ENCODE data around the gene NOXO1. TPM values are rescaled to one million over a fixed set of nuclear protein-coding genes. Genes with fewer than 3 reads are reported as not detected.

NOXO1 gene
- polyA plus RNA-seq, 1 donor from 2014 or later, result 8.5 TPM

- H3K27ac ChIP-seq (ENCODE audit: low read length), result peak overlapping the region; percentile 86
- H3K36me3 ChIP-seq (ENCODE audit: insufficient read depth, low read length), result no peaks in the 10 kb centered on the region
- no peaks in the 10 kb centered on the region for H3K79me2 ChIP-seq (replicated peaks; ENCODE audit: insufficient read depth, low read length)
- no peaks in the 10 kb centered on the region for H3K9me3 ChIP-seq (ENCODE audit: low read length)
- peak overlapping the region; percentile 99 for H3K4me3 ChIP-seq (ENCODE audit: low read length)
- peak; percentile 4 for TF ChIP-seq MXI1 (conservative IDR thresholded peaks at IDR 0.05; ENCODE audit: poor library complexity, severe bottlenecking)
- no peak for TF ChIP-seq EZH2 (IDR thresholded peaks at IDR 0.05; ENCODE audit: borderline replicate concordance, insufficient read depth, low read length, poor library complexity, severe bottlenecking)
- peak overlapping the region; percentile 97 for H3K4me2 ChIP-seq (ENCODE audit: low read length)
- H3K27me3 ChIP-seq (ENCODE audit: insufficient read depth, low read depth, low read length), result peaks cover 21% of the 10 kb centered on the region
- H3F3A ChIP-seq (ENCODE audit: insufficient read depth, low read length, poor library complexity, severe bottlenecking), result no peaks in the 10 kb centered on the region
- H4K20me1 ChIP-seq (ENCODE audit: insufficient read depth), result no peaks in the 10 kb centered on the region
- no peak overlapping the region for H2AFZ ChIP-seq (ENCODE audit: low read depth, low read length)
- no peaks in the 10 kb centered on the region for H3K9me2 ChIP-seq (ENCODE audit: insufficient read depth, low read length)
- H3K9ac ChIP-seq (ENCODE audit: low read length), result peak overlapping the region; percentile 94
Measured at GRCh38 chr16:1984347-1985225, 3.3 kb upstream of the NOXO1 start.

GRCh38 chr16:1983544-1984346, 2.5 kb upstream of the NOXO1 start, which contains the start of gene GFER:
GFER (plus strand) TSS chr16:1984193; CDS start chr16:1984219, 26 bp downstream.
- Histone ChIP-seq H3K9ac (ENCODE audit: low read length) (peak within 1 kb of the TSS; percentile 94), H3K27ac (ENCODE audit: low read length) (peak within 1 kb of the TSS; percentile 86), H3K79me2 (replicated peaks; ENCODE audit: insufficient read depth, low read length) (no peaks in the 10 kb centered on the region), H3K4me2 (ENCODE audit: low read length) (peak within 1 kb of the TSS; percentile 97), H2AFZ (ENCODE audit: low read depth, low read length) (peak within 1 kb of the TSS; percentile 76), H3K9me2 (ENCODE audit: insufficient read depth, low read length) (no peaks in the 10 kb centered on the region), H3K36me3 (ENCODE audit: insufficient read depth, low read length) (no peaks in the 10 kb centered on the region), H3F3A (ENCODE audit: insufficient read depth, low read length, poor library complexity, severe bottlenecking) (no peaks in the 10 kb centered on the region), H3K4me3 (ENCODE audit: low read length) (peak within 1 kb of the TSS; percentile 99), H3K27me3 (ENCODE audit: insufficient read depth, low read depth, low read length) (peaks cover 23% of the 10 kb centered on the region), H4K20me1 (ENCODE audit: insufficient read depth) (no peaks in the 10 kb centered on the region), H3K9me3 (ENCODE audit: low read length) (no peaks in the 10 kb centered on the region)
- TF ChIP-seq POLR2AphosphoS5 (IDR thresholded peaks at IDR 0.05) (peak; percentile 62), RAD21 (conservative IDR thresholded peaks at IDR 0.05) (peak; percentile 45), REST (IDR thresholded peaks at IDR 0.05; ENCODE audit: borderline replicate concordance) (peak; percentile 50), SMC3 (conservative IDR thresholded peaks at IDR 0.05; ENCODE audit: poor library complexity) (peak; percentile 55), TAF1 (IDR thresholded peaks at IDR 0.05; ENCODE audit: low read depth) (no peak), EZH2 (IDR thresholded peaks at IDR 0.05; ENCODE audit: borderline replicate concordance, insufficient read depth, low read length, poor library complexity, severe bottlenecking) (no peak), MXI1 (conservative IDR thresholded peaks at IDR 0.05; ENCODE audit: poor library complexity, severe bottlenecking) (peak; percentile 69), EP300 (conservative IDR thresholded peaks at IDR 0.05; ENCODE audit: poor library complexity, severe bottlenecking) (peak; percentile 33)
- TF ChIP-seq, protein P1, sequence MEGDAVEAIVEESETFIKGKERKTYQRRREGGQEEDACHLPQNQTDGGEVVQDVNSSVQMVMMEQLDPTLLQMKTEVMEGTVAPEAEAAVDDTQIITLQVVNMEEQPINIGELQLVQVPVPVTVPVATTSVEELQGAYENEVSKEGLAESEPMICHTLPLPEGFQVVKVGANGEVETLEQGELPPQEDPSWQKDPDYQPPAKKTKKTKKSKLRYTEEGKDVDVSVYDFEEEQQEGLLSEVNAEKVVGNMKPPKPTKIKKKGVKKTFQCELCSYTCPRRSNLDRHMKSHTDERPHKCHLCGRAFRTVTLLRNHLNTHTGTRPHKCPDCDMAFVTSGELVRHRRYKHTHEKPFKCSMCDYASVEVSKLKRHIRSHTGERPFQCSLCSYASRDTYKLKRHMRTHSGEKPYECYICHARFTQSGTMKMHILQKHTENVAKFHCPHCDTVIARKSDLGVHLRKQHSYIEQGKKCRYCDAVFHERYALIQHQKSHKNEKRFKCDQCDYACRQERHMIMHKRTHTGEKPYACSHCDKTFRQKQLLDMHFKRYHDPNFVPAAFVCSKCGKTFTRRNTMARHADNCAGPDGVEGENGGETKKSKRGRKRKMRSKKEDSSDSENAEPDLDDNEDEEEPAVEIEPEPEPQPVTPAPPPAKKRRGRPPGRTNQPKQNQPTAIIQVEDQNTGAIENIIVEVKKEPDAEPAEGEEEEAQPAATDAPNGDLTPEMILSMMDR (IDR thresholded peaks at IDR 0.05; ENCODE audit: poor library complexity, severe bottlenecking), result peak; percentile 81

Data from neural cell (in vitro differentiated cells).